Measurements from ENCODE around the gene ADAMTS12. TPM values are rescaled to one million over a fixed set of nuclear protein-coding genes. Genes with fewer than 3 reads are reported as not detected.
"Not testable (repeated sequence)": the region's sequence is repeated elsewhere in the genome, so short reads cannot be mapped to it uniquely, and the experiment has no call there.

The ADAMTS12 gene
- total RNA-seq, 2 donors from 2014 or later: 0.43 to 1.7 TPM

GRCh38 chr5:33523208-33523771 lies 368.5 kb downstream of the ADAMTS12 start:
- no peaks in the 10 kb centered on the region for H3K4me1 ChIP-seq
- no peaks in the 10 kb centered on the region for H3K9me3 ChIP-seq
- H3K36me3 ChIP-seq: no peaks in the 10 kb centered on the region
- no peak overlapping the region for H3K27ac ChIP-seq
- H3K4me3 ChIP-seq: no peak overlapping the region
- no peak for DNase-seq (ENCODE audit: low spot score)
- TF ChIP-seq CTCF (IDR thresholded peaks at IDR 0.05): no peak
- H3K27me3 ChIP-seq: no peaks in the 10 kb centered on the region

GRCh38 chr5:33516421-33516820 lies 375.4 kb downstream of the ADAMTS12 start:
- TF ChIP-seq CTCF (IDR thresholded peaks at IDR 0.05): no peak
- no peak for DNase-seq (ENCODE audit: low spot score)
- Histone ChIP-seq H3K27me3 (no peaks in the 10 kb centered on the region), H3K9me3 (no peaks in the 10 kb centered on the region), H3K27ac (no peak overlapping the region), H3K4me1 (no peaks in the 10 kb centered on the region), H3K36me3 (no peaks in the 10 kb centered on the region), H3K4me3 (no peak overlapping the region)

- H3K36me3 ChIP-seq; H3K27ac ChIP-seq; DNase-seq (ENCODE audit: low spot score); H3K27me3 ChIP-seq; H3K4me1 ChIP-seq; H3K9me3 ChIP-seq; H3K4me3 ChIP-seq: not testable (repeated sequence)
Observed at GRCh38 chr5:33515366-33515765, 376.4 kb downstream of the ADAMTS12 start.

GRCh38 chr5:33513462-33514185 lies 378.2 kb downstream of the ADAMTS12 start:
- no peaks in the 10 kb centered on the region for H3K27me3 ChIP-seq
- H3K27ac ChIP-seq: no peak overlapping the region
- TF ChIP-seq CTCF (IDR thresholded peaks at IDR 0.05): no peak

GRCh38 chr5:33509036-33509435 lies 382.8 kb downstream of the ADAMTS12 start:
- TF ChIP-seq CTCF (IDR thresholded peaks at IDR 0.05): no peak
- no peaks in the 10 kb centered on the region for H3K9me3 ChIP-seq
- H3K4me3 ChIP-seq: no peak overlapping the region
- no peaks in the 10 kb centered on the region for H3K4me1 ChIP-seq
- DNase-seq (ENCODE audit: low spot score): no peak
- no peaks in the 10 kb centered on the region for H3K36me3 ChIP-seq
- no peak overlapping the region for H3K27ac ChIP-seq
- H3K27me3 ChIP-seq: no peaks in the 10 kb centered on the region

More at GRCh38 chr5:33513462-33514185, 378.2 kb downstream of the ADAMTS12 start:
- no peak for DNase-seq (ENCODE audit: low spot score)
- no peaks in the 10 kb centered on the region for H3K4me1 ChIP-seq
- H3K4me3 ChIP-seq: no peak overlapping the region
- H3K9me3 ChIP-seq: no peaks in the 10 kb centered on the region
- no peaks in the 10 kb centered on the region for H3K36me3 ChIP-seq

GRCh38 chr5:33507426-33507825 lies 384.4 kb downstream of the ADAMTS12 start:
- H3K36me3 ChIP-seq: no peaks in the 10 kb centered on the region
- H3K4me1 ChIP-seq: no peaks in the 10 kb centered on the region
- no peak for TF ChIP-seq CTCF (IDR thresholded peaks at IDR 0.05)
- H3K27ac ChIP-seq: no peak overlapping the region
- H3K9me3 ChIP-seq: no peaks in the 10 kb centered on the region
- no peak overlapping the region for H3K4me3 ChIP-seq
- no peaks in the 10 kb centered on the region for H3K27me3 ChIP-seq
- no peak for DNase-seq (ENCODE audit: low spot score)
